ENCODE results near the gene ERMARD. TPM values are rescaled to one million over a fixed set of nuclear protein-coding genes. Genes with fewer than 3 reads are reported as not detected.

ERMARD gene
- total RNA-seq, 1 donor from 2014 or later, result 32.5 TPM

DNA sequence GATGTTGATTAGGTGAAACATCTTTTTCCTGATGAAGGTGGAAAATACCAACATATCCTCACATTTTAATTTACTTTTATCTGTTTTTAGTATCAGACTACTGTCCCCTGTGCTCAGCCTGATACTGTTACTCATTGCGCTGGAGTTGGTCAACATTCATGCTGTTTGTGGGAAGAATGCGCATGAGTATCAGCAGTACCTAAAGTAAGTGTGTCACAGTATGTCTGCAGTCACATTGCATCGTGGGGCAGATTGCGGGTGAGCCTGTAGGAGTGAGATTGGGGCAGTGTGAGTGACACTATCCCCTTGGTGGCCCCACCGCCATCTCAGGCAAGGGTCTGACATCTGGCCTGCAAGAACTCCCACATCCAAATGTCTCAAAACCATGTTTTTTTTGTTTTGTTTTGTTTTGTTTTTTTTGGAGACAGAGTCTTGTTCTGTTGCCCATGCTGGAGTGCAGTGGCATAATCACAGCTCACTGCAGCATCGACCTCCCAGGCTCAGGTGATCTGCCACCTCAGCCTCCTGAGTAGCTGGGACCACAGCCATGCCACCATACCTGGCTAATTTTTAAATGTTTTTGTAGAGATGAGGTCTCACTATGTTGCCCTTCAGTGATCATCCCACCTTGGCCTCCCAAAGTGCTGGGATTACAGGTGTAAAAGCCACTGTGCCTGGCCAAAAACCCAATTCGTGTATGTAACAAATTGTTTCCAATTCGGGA is 27.8 kb downstream of the ERMARD start:
- intact Hi-C loops (cut with DNase I), result no loop called here
- DNase-seq (ENCODE audit: low spot score) (no peak), ATAC-seq (no peak)

DNA sequence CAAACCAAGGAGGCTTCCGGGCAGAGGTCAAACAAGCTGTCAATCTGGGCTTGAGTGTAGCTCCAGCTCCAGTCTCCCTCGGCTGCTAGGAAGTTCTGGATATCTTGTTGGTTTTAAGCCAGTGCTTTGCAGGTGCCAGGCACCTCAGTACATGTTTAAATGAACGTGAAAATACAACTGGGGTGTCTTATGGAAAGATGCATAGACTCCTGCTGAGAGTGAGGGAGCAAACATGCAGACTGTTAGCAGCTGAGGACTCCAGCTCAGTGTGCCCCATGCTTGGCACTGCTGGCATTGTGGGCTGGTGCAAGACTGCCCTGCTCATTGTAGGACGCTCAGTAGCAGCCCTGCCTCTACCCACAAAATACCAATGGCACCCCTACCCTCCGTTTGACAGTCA is 28.5 kb downstream of the ERMARD start:
- intact Hi-C loops (cut with DNase I), result no loop called here
- ATAC-seq, result no peak
- DNase-seq (ENCODE audit: low spot score), result no peak

DNA sequence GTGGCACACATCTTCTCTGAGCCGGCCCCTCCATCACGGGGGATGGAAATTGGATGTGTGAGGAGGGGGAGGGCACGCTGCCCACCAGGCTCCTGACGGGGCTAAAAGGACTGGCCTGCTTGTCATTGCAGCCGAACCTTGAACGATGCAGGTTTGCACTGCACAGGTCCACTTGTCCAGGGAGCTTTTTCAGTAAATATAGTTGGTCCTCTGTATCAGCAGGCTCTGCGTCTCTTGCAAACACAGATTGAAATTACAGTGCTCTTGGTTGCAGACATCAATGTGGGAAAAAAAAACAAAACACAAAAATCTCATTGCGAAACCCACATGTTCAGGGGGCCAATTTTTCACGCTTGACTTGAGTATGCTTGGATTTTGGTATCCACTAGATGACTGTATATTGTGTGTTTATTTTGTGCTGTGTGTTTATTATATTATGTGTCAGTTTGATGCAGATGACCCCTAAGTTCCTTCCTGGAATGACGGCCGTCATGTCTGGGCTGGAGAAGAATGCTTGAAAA is 29.2 kb downstream of the ERMARD start:
- ATAC-seq (no peak), DNase-seq (ENCODE audit: low spot score) (no peak)
- intact Hi-C loops (cut with DNase I), result no loop called here

DNA sequence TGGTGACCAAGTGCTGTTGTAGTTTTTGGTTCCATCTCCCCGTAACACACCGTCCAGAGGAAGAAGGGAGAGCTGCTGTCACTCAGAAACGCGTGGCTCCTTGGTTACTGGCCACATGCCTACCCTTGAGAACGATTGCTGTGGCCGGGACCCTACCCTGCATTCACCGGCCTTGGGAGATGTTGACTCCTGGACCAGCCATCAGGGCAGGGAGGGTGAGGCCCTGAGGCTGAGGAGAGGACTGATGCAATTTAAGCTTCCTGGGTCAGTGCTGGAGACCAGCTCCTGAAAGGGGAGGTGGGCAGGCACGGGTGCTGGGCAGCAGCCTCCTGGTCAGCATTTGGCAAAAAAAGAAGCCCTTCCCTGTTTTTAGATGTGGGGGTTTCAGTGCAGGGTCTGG is 31.5 kb downstream of the ERMARD start:
- intact Hi-C loops (cut with DNase I), result no loop called here
- DNase-seq (ENCODE audit: low spot score), result no peak
- ATAC-seq, result no peak

DNA sequence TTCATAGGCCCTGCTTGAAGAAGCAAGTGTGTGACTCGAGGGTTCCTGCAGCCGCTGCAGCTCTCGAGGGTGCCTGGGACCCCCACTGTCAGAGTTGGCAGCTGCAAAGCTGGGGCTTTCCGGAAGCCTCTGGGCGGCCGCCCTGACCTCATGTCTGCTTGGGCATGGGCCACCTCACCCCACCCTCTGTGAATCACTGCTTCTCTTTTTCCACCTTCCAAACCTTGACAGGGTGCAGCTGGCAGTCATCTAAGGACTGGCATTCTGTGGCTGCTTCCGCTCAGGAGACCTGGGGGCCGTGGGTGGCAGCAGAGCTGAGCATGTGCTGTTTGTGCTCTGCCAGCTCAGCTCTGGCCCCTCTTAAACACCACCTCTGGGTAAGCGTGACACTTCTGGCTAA is 32.0 kb downstream of the ERMARD start:
- DNase-seq (ENCODE audit: low spot score) (no peak), ATAC-seq (no peak)
- intact Hi-C loops (cut with DNase I), result no loop called here

DNA sequence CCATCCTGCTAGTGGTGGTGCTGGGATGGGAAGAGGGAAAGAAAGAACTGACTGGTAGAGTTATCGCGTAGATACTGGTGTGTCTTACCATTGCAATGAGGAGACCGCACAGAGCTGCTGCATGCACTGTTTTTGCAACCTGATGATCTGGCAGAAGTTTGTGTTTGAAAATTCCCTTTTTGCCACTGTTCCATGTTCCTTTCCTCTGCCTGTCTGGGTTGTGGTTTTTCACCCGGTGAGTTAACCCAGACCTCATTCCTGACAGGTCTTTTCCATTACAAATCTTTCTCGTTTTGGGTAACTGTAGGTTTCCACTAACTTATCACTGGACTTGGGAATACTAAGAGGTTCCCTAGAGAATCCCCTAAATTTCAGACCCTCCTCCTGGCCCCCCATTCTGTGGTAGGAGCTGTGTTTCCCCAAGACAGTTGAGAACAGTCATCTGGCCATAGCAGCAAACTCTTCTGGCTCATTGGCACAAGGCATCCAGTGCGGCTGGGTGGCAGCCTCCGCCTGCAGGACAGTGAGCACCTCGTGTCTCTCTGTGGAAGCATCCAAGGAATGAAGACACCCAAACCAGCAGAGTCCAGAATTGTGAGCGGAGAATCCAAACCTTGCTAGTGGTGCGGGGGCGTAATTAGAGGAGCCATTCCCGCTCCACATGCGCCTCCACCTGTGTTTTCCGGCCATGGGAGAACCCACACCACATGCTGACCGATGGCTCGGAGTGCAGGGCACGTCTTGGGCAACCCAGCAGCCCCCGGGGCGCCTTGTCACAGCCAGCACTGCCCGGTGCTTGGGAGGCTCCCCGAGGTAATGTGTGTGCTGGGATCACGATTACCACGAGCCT is 32.8 kb downstream of the ERMARD start:
- no peak for DNase-seq (ENCODE audit: low spot score)
- intact Hi-C loops (cut with DNase I), result no loop called here
- no peak for ATAC-seq

DNA sequence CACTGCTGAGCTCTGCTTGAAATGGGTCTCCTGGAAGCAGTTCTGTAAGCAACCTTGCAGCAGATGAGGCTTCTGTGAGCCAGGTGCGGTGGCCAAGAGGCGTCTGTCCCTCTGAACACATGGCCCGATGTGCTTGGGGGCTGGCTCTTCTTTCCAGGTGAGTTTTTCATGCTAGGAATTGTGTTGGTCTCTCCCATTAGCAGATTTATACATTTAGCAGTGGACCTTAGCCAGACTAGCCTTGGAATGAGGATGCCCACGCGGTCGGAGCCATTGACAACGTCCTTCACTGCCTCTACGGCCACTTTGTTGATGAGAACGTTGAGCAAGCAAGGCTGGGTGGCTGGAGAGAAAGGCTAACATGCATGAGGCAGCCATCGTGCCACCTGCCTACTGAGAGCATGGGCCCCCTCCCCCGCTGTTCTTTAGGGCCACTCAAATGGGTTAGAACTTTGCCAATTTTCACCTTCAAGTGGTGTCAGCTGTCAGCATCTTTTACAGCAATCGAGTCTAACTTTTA is 33.5 kb downstream of the ERMARD start:
- DNase-seq (ENCODE audit: low spot score) (no peak), ATAC-seq (no peak)
- intact Hi-C loops (cut with DNase I), result no loop called here

DNA sequence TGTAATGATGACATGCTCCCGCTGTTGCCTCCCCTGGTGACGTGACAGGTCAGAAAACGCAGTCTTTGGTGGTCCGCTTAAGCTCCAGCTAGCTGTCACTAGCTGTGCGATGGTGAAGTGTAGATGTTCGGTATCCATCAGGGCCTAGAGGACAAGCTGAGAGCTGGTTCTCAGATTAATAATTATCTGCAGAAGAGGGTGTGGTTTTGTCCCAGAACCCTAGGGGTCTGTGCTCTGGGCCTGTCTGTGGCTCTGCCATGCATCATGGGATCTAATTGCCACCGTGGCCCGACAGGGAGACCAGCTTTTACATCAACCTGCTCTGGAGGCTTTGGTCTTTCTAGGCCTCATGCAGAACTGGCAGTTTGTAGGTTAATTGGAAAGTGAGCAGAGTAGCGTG is 34.1 kb downstream of the ERMARD start:
- intact Hi-C loops (cut with DNase I), result no loop called here
- no peak for ATAC-seq
- no peak for DNase-seq (ENCODE audit: low spot score)

DNA sequence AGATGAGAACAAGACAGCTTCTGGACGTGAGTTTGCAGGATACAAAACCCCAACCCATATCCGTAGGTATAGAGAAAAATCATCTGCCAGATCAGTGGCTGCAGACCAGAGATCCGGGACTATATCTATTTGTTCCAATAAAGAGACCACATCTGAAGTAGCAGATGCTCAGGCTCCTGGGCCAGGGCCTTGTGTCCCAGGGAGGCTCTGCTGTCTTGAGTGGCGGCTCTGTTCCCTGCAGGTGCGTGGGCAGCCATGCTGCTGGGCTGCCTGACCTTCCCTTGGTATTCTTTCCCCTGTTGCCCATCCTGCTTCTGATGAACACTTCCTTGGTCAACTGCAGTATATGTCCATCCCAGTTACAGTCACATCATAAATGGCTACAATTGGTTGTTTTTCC is 34.9 kb downstream of the ERMARD start:
- no peak for ATAC-seq
- no peak for DNase-seq (ENCODE audit: low spot score)
- intact Hi-C loops (cut with DNase I), result no loop called here

DNA sequence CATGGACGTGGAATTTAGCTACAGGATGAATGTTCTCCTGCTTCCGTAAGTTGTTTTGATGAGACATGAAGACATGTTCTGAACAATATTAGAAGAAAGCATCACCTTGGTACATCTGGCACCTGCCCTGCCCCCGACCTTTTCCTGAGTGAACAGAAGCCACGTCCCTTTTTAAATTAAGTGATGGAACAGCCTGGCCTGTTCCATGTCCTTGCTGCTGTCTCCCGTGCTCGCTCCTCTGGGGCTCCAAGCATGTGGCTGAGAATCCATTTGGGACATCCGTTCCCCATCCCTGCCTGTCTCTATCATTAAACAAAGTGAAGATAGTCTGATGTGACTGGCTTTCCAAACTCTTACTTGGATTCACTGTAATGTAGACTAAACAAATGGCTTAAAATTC is 36.4 kb downstream of the ERMARD start:
- no peak for ATAC-seq
- DNase-seq (ENCODE audit: low spot score), result no peak
- intact Hi-C loops (cut with DNase I), result no loop called here

DNA sequence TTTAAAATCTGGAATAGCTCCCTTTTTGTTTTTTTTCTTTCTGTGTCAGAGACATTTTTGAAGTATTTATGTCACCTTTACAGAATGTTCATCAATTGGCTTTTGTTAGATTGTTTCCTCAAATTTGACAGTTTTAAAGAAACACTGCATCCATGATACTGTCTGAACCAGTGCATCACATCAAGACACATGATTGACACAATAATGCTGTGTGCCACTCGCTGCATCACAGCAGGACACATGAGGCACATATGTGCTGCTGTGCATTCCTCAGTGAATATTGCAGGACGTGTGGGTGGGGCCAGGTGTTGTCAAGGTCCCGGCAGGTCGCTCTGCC is 37.4 kb downstream of the ERMARD start:
- ATAC-seq, result no peak
- intact Hi-C loops (cut with DNase I), result no loop called here

DNA sequence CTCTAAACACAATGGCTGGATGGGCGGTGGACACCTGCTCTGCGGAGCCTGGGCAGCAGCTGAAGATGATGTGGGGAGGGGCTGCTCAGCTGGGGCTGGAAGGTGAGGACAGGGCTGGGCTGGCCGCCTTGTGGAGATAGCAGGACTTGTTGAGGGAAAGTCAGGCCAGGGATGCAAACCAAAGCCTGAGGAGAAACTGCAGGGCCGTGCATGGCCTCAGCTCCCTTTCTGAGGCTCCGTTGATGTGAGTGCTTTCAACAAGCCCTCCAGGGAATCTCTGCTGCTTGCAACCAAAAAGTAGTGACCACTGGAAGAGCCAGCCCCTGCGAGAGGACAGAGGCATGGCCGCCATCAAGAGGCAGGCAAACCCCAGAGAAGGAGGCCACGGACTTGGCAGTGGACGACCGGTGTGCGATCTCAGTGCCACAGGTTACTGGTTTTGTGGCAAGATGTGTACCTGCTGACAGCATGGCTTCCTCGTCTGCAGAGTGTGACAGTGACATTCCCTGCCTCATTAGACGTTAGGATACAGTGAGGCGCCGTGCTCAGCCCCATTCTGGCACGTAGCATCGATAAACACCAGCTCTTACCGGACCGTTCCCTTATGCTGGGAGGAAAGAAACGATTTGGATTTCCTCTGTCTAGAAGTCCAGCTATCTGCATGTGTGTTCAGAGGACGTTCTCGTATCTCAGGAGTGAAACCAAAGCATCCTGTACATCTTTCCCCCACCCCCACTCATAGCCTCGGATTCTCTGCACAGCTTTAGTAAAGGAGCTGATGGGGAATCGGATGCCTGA is 37.9 kb downstream of the ERMARD start:
- intact Hi-C loops (cut with DNase I), result no loop called here
- no peak for DNase-seq (ENCODE audit: low spot score)
- no peak for ATAC-seq

More for the DNA sequence above, 37.4 kb downstream of the ERMARD start:
- no peak for DNase-seq (ENCODE audit: low spot score)

DNA sequence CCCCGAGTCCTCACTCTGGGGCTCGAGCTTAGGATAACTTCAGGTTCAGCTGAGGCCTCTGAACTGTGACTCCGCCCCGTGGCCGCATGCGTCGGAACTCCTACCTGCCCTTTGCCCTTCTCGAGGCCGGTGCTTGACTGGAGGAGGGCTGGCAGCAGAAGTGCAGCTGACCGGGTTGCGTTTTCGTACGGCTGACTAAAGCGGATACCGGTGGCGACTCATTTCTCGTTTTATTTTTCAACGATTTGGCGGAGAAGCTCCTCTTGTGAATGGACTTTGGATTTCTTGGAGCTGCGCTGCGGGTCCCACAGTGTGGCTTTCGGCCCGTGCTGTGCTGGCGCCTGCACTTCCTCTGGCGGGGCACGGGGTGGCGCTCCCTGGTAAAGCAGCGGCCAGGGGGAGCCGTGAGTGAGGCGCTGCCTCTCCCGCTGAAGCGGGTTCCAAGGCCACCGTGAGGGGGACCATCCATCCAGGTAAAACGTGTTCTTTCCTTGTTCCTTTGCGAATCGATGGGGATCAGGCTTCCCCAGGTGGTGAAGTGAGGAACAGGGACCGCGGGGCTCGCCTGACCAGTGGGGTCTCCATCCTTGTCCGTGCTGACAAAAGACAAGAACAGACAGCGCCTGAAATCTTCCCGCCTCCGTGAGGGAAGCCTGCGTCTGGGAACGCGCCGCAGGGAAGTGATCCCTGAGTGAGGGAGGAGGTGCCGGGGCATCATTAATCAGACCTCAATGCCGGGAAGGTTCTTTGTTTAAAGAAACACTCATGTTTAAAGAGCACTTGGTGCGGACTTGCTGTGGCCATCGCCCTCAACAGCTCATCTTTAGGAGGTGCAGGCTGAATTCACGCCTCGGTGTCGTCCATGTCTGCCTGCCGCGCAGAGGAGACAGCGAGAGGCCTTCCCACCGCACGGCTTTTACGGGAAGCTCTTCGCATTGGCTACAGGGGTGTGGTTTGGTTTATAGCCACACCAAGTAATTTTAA is 38.8 kb downstream of the ERMARD start:
- ATAC-seq (peak; percentile 98), DNase-seq (ENCODE audit: low spot score) (peak; percentile 84)
- intact Hi-C loops (cut with DNase I), result loop anchor here (10.0 kb wide), 1 partner anchor 735 kb away; no protein-coding TSS in a partner anchor

DNA sequence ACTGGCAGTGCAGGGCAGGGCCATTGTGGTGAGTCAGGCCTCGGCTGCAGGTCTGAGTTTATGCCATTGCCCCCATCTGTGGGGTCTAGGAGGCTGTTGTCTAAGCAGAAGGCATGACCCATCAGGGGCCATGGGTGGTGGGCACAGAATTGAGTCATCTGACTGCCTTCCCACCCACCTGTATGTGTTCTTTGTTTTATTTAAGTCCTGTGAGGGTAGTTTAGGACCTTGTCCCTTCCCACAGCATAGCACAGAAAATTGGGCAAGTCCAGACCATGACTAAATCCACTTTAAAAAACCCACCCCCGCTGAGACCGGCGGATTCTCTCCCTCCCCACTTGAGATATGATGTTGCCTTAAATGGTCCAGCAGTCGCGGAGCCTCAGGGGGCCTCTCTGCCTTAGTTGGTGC is 40.3 kb downstream of the ERMARD start:
- intact Hi-C loops (cut with DNase I), result loop anchor here (10.0 kb wide), 1 partner anchor 733 kb away; no protein-coding TSS in a partner anchor
- no peak for ATAC-seq
- no peak for DNase-seq (ENCODE audit: low spot score)

DNA sequence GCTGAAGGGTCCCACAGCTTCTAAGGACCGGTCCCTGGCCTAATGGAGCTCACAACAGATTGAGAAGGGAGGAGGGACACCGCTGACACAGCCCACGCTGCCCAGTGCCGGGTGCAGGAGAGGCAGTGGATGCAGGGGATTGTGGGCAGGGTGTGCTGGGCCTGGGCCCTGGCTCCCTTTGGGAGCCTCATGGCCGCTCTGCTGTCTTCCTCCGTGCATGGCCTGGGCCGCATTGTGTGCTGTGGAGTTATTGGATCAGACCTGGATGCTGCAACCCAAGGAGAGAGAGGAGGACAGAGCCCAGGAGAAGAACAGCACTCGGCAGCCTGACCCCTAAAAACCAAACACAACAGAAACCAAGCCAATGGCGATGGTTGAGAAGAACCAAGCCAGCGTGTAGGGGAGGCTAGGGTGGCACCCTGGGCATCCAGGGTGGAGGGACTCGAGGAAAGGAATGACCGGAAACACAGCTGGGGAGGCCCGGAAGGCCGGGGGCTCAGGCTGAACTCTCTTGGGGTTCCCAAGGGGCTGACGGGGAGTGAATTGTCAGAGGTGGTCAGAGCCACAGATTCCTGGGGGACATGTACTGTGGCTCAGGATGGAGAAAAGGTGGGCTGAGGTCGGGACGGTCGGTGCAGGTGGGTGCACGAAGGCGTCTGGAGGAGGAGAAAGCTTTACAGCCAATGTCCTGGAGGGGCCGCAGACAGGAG is 41.0 kb downstream of the ERMARD start:
- intact Hi-C loops (cut with DNase I), result loop anchor here (10.0 kb wide), 1 partner anchor 732 kb away; no protein-coding TSS in a partner anchor
- no peak for DNase-seq (ENCODE audit: low spot score)
- no peak for ATAC-seq

DNA sequence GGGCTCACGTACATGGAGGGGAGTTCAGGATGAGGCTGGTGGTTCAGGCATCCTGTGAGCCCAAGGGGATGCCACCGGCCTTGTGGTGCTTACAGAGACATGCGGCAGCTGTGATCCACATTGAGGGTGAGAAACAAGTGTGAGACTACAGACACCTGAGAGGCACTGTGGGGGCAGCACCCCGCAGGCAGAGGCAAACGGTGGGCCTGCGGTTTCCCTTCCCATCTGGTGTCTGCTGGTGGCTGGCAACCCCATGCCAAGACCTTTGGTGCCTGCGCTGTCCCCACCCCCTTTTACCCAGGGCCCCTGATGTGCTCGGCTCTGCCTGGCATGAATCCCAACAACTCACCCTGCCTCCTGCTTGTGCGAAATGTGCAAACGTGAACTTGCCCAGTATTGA is 42.0 kb downstream of the ERMARD start:
- ATAC-seq (no peak), DNase-seq (ENCODE audit: low spot score) (no peak)
- intact Hi-C loops (cut with DNase I), result loop anchor here (10.0 kb wide), 1 partner anchor 731 kb away; no protein-coding TSS in a partner anchor

DNA sequence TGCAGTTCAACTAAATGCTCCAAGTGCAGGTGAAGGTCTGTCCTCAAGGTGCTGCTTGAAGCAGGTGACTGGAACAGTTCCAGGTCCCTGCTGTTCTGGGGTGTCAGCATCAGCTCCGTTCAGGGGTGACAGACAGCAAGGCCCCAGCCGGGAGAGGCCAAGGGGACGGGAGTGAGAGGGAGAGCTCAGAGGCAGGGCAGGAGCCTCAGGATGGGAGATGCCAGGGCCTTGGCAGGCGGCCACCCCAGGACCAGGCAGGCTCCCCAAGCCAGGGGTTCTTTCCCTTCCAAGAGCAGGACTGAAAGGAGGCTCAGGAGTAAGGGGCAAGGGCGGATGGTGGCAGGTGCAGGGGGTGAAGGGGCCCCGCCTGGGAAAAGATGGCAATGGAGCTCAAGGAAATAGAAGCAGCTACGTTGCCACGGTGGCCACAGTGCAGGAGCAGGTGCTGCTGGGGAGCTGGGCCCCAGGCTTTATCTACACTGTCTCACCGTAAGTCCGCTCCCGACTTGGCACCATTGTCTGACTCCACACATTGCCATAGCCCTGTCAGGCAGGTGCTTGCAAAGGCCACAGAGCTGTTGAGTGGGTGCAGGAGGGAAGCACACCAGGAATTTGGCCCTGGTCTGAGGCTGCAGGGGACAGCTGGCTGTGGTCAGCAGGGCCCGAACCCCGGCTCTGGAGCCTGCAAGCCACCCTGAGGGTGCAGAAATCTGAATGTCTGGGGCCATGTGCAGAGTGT is 43.1 kb downstream of the ERMARD start:
- ATAC-seq, result no peak
- no peak for DNase-seq (ENCODE audit: low spot score)
- intact Hi-C loops (cut with DNase I), result loop anchor here (10.0 kb wide), 1 partner anchor 730 kb away; no protein-coding TSS in a partner anchor
